Stimulated activated CD4-positive, alpha-beta T cell treated with anti-CD3 and anti-CD28 coated beads, Interleukin-2, amount 100 ng/mL, for 4 hours (primary cell): ENCODE measurements around the gene ADAMTS20.

ENCODE experiments used
- DNase-seq: peaks from one replicate; pipeline ENCODE4 v3.0.0-alpha.2; 2020; ENCODE audit warnings: low read depth

Gene ADAMTS20

DNA sequence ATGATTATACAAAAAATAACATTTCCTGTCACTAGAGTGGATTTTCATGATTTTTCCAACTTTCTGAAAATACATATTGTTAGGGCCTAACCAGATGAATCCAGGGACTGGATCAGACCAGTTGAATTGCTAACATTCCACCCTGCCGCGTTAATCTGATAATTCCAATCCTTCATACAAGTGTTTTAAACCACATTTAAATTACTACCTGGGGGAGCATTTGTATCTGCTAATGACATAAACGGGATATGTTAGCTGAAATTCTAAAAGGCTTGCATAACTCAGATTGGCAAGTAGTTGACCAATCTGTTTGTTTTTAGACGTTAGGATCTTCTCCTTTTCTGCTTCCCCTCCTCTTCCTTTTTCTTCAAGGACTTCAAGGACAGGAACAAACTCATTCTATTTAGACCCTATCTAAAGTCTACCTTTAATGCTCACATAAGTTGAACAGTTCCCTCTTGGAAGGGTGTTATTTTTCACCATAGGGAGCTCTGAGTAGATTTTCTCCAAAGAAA, 239.0 kb downstream of the ADAMTS20 start:
- no peak for DNase-seq

GRCh38 chr12:43310596-43310995, 241.4 kb downstream of the ADAMTS20 start:
- no peak for DNase-seq

GRCh38 chr12:43309959-43310358, 242.0 kb downstream of the ADAMTS20 start:
- no peak for DNase-seq

- DNase-seq: no peak
Measured at GRCh38 chr12:43308776-43309175, 243.2 kb downstream of the ADAMTS20 start.

DNA sequence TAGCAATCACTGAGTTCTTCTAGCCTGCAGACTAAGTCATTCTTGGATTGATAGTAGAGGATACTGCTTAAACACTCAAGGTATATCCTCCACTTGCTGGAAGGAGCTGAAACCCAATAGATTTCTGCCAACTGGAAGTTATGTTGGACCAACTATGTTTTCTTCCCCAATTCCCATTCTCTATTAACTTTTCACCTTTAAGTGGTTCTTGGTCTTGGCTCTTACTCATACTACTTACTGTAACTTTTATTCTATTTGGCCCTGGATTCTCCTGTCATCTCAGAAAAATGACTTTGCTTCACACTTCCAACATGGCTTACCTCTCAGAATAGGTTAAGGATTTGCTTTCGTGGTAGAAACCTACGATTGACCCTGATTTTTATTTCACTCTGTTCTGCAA, 244.9 kb downstream of the ADAMTS20 start:
- no peak for DNase-seq

GRCh38 chr12:43306066-43306465, 245.9 kb downstream of the ADAMTS20 start:
- DNase-seq: no peak

- DNase-seq: no peak
Measured at GRCh38 chr12:43305065-43305464, 246.9 kb downstream of the ADAMTS20 start.
